ENCODE results near the gene SLC43A1.

SLC43A1 gene

GRCh38 chr11:57436031-57436430, 79.5 kb downstream of the SLC43A1 start:
- no peak for DNase-seq

GRCh38 chr11:57434640-57435546, 80.6 kb downstream of the SLC43A1 start:
- no peak for DNase-seq
